Osteocyte (in vitro differentiated cells): ENCODE results near the gene ABHD16B. TPM values are rescaled to one million over a fixed set of nuclear protein-coding genes. Genes with fewer than 3 reads are reported as not detected.
A peak's percentile ranks its signal among the peaks of the same experiment; 100 is the strongest.

Experiments used
- DNase-seq: peaks from one replicate; pipeline ENCODE4 v3.0.0; 2021; ENCODE audit warnings: mixed read lengths; ENCODE audit not compliant: unreplicated experiment; ENCODE audit errors: extremely low spot score
- H3K27ac Mint-ChIP-seq: one replicate; pipeline ENCODE4 v1.8.0; 2021; ENCODE audit warnings: mild to moderate bottlenecking, mixed read lengths; ENCODE audit not compliant: unreplicated experiment
- H3K27me3 Mint-ChIP-seq: one replicate; pipeline ENCODE4 v1.8.0; 2021; ENCODE audit warnings: mixed read lengths; ENCODE audit not compliant: unreplicated experiment
- H3K36me3 Mint-ChIP-seq: one replicate; pipeline ENCODE4 v1.8.0; 2021; ENCODE audit warnings: mixed read lengths; ENCODE audit not compliant: unreplicated experiment
- H3K4me1 Mint-ChIP-seq: one replicate; pipeline ENCODE4 v1.8.0; 2021; ENCODE audit warnings: mixed read lengths; ENCODE audit not compliant: unreplicated experiment
- H3K4me3 Mint-ChIP-seq: one replicate; pipeline ENCODE4 v1.8.0; 2021; ENCODE audit warnings: mild to moderate bottlenecking, moderate library complexity, mixed read lengths; ENCODE audit not compliant: unreplicated experiment
- H3K9me3 Mint-ChIP-seq: one replicate; pipeline ENCODE4 v1.8.0; 2021; ENCODE audit warnings: mixed read lengths; ENCODE audit not compliant: unreplicated experiment
- CTCF ChIP-seq: fragments of 200-600 bp; sonication (generic); IDR thresholded peaks from 2 replicates; pipeline ENCODE4 v1.5.0; 2021; ENCODE audit warnings: antibody characterized with exemption, mild to moderate bottlenecking, moderate library complexity
- total RNA-seq: library from RNA; stranded (reverse); gene quantifications from 2 replicates; pipeline ENCODE4 v1.2.1, GENCODE V29; 2021

ABHD16B gene
- total RNA-seq, 1 donor from 2014 or later, result not detected

DNA sequence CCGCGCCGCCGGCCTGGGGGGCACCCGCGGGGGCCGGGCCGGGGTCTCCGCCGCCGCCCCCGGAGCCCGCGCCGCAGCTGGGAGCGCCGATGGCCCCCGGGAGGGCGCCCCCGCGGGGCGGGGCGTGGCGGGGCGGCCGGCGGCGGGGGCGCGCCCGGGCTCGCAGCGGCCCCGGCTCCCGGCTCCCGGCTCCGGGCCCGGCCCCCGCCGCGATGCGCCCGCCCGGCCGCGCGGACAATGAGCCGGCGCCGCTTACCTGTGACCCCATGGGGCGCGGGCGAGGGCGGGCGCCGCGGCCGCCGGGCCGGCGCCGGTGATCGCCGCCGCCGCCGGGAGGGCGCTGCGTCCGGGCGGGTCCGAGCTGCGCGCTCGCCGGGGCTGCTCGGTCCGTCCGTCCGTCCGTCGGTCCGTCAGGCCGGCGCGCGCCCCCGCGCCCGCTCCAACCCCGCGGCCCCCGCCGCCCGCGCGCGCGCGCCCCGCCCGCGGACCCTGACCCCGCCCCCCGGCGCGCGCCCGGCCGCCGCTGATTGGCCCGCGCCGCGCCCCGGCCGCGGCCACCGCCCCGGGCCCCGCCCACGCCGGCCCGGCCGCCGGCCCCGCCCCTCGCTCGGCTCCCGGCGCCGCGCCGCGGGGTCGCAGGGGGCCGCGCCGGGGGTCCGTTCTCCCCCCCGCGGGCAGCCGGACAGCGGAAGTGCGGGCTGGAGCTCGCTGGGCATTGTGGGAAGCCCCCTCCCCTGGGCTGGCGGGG, 30.3 kb upstream of the ABHD16B start, which contains the start of gene ZBTB46:
Gene ZBTB46, minus strand, starts transcription at position 424 of the 748 bp plus-strand sequence. CDS start 40,507 bp downstream, outside the sequence.
- no peaks in the 10 kb centered on the region for H3K27me3 Mint-ChIP-seq
- peaks cover 57% of the 10 kb centered on the region for H3K4me1 Mint-ChIP-seq
- no peak for TF ChIP-seq CTCF
- H3K9me3 Mint-ChIP-seq, result no peaks in the 10 kb centered on the region
- peak within 1 kb of the TSS; percentile 82 for H3K4me3 Mint-ChIP-seq
- peak within 1 kb of the TSS; percentile 77 for H3K27ac Mint-ChIP-seq
- H3K36me3 Mint-ChIP-seq, result no peaks in the 10 kb centered on the region
- no peak for DNase-seq

GRCh38 chr20:63831646-63831992, 29.7 kb upstream of the ABHD16B start:
- H3K9me3 Mint-ChIP-seq, result no peaks in the 10 kb centered on the region
- DNase-seq, result no peak

GRCh38 chr20:63831993-63832686, 29.2 kb upstream of the ABHD16B start:
- no peak for DNase-seq
- TF ChIP-seq CTCF, result no peak
- Mint-ChIP-seq H3K9me3 (no peaks in the 10 kb centered on the region), H3K27ac (no peak overlapping the region), H3K27me3 (no peaks in the 10 kb centered on the region), H3K36me3 (no peaks in the 10 kb centered on the region), H3K4me3 (peak overlapping the region; percentile 42), H3K4me1 (peaks cover 47% of the 10 kb centered on the region)

More at GRCh38 chr20:63831646-63831992, 29.7 kb upstream of the ABHD16B start:
- TF ChIP-seq CTCF, result no peak
- no peak overlapping the region for H3K4me3 Mint-ChIP-seq
- H3K27ac Mint-ChIP-seq, result no peak overlapping the region
- H3K27me3 Mint-ChIP-seq, result no peaks in the 10 kb centered on the region
- H3K36me3 Mint-ChIP-seq, result no peaks in the 10 kb centered on the region
- peaks cover 52% of the 10 kb centered on the region for H3K4me1 Mint-ChIP-seq

DNA sequence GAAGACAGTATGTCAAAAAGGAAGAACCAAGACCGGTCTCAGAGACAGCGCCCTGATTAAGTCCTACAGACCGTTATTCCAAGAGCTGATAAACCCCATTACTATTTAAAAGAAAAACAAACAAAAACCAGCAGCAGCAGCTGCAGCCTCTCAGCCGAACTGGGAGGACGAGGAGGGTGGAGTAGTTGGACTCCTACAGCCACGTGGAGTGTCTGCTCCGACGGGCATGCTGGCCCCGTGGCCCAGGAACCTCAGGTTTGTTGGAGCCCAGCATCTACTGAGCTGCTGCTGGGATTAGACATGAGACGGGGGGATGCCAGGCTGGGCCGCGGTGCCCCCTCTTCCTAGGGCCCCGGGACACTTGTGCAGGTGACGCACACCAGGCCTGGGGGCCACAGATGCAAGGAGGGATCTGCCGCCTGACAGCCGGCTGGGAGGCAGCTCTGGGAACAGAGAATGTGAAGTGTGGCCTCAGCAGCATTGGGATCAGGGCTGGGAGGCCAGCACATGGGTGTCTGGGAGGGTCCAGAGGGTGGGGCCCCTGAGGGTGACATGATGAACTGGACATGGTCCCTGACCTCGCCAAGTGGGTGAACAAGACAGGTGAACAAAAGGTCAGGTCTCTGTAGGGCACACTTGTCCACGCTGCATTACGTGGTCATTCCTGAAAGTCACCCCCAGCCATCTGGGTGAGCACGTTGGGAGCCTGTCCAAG, 27.4 kb upstream of the ABHD16B start:
- H3K36me3 Mint-ChIP-seq, result no peaks in the 10 kb centered on the region
- DNase-seq, result no peak
- peaks cover 36% of the 10 kb centered on the region for H3K4me1 Mint-ChIP-seq
- H3K4me3 Mint-ChIP-seq, result no peak overlapping the region
- TF ChIP-seq CTCF, result no peak
- no peaks in the 10 kb centered on the region for H3K9me3 Mint-ChIP-seq
- H3K27ac Mint-ChIP-seq, result peak overlapping the region; percentile 83
- no peaks in the 10 kb centered on the region for H3K27me3 Mint-ChIP-seq

GRCh38 chr20:63834491-63834880, 26.8 kb upstream of the ABHD16B start:
- no peaks in the 10 kb centered on the region for H3K27me3 Mint-ChIP-seq
- H3K4me1 Mint-ChIP-seq, result peaks cover 31% of the 10 kb centered on the region
- peak overlapping the region; percentile 83 for H3K27ac Mint-ChIP-seq
- H3K36me3 Mint-ChIP-seq, result no peaks in the 10 kb centered on the region
- TF ChIP-seq CTCF, result no peak
- H3K4me3 Mint-ChIP-seq, result no peak overlapping the region
- H3K9me3 Mint-ChIP-seq, result no peaks in the 10 kb centered on the region
- no peak for DNase-seq
